GM19455 (cell line): Measurements from ENCODE around the gene KIRREL1.

Experiments
- ATAC-seq: cut with Tn5 transposase; IDR thresholded peaks from one replicate; pipeline ENCODE4 v1.9.1; 2021; ENCODE audit not compliant: unreplicated experiment

Gene KIRREL1

DNA sequence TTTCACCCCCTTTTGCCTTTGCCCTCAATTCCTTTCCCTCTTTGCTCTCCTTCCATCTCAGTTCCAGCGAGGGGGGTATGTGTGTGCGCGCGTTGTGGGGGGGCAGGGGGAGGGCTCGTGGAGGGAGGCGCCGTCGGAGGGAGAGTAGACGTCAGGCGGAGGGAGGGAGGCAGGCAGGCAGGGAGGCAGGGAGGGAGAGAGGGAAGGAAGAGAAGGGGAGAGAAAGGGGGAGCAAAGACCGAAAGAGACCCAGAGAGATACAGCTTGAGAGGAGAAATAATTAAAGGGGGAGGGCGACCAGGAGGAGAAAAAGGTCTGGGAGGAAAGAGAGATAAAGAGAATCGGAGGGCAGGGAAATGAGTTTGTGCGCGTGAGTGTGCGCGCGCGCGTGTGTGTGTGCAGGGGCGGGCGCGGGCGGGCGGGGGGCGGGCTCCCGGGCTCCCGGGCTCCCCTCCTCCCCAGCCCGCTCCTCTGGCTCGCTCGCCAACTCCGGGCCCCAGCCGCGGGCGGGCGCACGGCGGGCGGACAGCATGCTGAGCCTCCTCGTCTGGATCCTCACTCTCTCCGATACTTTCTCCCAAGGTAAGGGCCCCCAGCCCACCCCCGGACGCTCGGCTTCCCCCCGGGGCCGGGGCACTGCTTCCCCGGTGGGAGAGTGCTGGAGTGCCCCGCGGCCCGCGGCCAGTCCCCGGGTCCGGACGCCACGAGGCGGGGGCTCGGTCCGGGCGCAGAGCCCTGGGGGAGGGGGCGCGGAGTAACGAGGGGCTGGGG, at the start of gene KIRREL1:
Gene KIRREL1, plus strand, starts transcription at position 499 of the 771 bp plus-strand sequence. Its CDS starts 32 bp downstream, at position 531.
- no peak for ATAC-seq

DNA sequence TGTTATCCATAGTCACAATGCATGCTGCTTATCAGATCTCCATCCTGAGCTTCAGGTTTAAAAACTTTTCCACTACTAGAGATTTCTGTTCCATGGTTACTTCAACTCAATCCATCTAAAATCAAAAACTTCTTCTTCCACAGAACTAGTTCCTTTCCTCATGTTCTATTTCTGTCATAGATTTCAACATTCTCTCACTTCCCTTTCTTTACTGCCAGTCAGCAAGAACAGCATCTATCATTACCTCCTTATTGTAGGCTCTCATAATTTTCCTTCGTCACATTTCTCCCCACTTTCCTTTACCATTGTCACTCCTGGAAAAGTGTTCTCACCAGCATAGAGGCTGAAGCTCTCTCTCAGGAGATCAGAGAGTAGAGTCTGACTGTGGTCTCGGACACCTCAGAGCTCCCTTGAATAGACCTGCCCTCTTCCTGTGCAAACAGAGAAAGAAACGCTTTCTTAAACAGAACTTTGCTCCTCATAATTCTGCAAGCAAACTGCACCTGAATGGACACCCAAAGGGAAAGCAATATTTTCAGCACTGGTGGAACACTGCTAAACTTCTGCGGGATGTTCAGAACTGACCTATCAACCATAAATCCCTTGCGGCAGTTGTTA, 48.7 kb upstream of the KIRREL1 start:
- no peak for ATAC-seq

DNA sequence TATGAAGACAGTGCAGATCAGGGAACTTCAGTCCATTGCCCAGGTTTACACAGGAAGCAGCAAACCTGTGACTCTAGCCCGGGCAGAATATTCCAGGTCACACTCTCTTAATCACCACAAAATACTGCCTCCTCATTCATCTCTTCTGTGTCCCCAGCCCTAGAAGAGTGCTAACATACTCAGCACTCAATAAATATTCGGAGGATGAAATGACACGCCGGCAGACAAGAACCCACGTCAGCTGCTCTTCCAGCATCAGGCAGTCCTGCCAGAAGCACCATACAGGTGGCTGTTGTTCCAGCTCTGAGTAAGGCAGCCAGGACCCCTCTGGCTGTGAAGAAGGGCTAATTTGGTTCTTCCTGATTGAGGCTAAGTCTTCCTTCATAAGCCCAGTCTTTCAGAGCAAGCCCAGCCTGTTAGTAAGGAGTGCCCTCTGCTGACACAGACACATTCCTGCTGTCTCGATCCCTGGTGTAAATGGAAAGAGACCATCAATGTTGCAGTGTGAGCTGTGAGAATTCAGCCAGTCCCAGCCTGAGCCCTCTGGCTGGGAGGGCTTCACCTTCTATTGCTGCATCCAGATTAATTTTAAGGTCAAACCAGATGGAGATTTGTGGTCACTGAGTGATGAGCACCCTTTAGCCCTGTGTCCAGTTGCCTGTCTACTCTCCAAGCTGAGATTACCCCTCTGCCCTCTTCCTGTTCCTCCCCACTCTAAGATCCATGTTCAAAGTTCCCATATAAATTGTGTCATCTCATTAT, 45.0 kb upstream of the KIRREL1 start:
- no peak for ATAC-seq

- ATAC-seq = no peak
These were observed 44.4 kb upstream of the KIRREL1 start for GRCh38 chr1:157949074-157949354.

GRCh38 chr1:157951230-157951629, 42.2 kb upstream of the KIRREL1 start:
- no peak for ATAC-seq

- ATAC-seq = no peak
These were observed 40.8 kb upstream of the KIRREL1 start for GRCh38 chr1:157952601-157953000.

DNA sequence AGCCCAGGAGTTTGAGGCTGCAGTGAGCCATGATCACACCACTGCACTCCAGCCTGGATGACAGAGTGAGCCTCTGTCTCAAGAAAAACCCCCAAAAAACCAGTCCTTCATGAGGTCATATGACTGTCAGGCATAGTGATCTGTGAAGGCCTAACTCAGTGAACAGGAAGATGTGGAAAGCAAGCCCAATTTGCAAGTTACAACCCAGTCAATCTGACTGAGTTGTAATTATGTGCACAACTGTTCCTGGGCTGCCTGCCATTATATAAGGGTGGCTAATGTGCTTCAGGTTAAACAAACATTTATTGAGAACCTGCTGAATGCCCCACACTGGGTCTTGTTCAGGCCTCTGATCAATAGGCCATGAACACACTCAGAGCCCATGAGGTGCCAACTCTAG, 38.2 kb upstream of the KIRREL1 start:
- ATAC-seq = no peak

- no peak for ATAC-seq
These were observed 37.6 kb upstream of the KIRREL1 start for GRCh38 chr1:157955857-157956256.

GRCh38 chr1:157956732-157957131, 36.7 kb upstream of the KIRREL1 start:
- no peak for ATAC-seq

- no peak for ATAC-seq
These were observed 35.2 kb upstream of the KIRREL1 start for GRCh38 chr1:157958263-157958662.

- ATAC-seq = no peak
These were observed 33.7 kb upstream of the KIRREL1 start for GRCh38 chr1:157959750-157960149.

- no peak for ATAC-seq
These were observed 32.7 kb upstream of the KIRREL1 start for GRCh38 chr1:157960773-157961172.

DNA sequence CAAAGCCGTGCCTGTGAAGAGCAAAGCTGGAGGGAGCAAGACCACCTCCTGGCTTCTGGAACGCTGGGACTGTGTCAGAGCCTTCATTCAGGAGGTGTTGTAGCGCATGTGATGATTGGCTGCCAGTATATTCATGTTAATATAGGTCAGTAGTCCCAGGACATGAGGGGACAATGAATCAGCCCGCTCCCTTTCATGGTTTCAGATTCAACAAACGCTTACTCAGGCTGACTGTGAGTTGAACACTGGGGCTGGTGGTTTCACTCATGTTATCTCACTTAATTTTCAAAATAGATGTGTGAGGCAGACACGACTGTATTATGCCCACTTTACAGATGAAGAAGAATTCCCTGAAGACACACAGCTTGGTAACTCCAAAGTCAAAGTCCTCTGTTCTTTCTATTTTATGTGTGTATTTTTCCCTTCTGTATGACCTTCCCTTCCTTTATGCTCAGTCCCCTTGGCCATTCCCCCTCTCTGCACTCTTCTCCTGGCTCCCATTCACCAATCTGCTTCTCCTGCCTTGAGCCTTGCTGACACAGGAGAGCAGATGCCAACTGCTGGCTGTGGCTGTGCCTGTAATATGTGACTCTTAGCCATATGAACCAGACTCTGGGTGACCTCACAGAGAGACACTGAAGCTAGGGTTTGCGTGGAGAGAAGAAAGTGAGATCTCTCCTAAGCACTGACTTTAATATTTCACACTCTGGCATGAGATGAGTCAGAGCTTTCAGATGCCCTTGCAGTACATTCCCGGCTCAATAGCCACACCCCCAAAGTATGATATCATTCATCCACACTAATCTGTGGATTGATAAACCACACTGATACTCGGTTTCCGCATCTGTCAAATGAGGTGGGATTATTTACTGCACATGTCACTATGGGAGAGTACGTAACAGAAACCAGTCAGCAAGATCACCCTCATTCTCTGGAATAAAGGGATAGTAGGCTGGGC, 31.4 kb upstream of the KIRREL1 start:
- ATAC-seq = no peak

- ATAC-seq = peak; percentile 64
These were observed 29.7 kb upstream of the KIRREL1 start for GRCh38 chr1:157963713-157964112.

DNA sequence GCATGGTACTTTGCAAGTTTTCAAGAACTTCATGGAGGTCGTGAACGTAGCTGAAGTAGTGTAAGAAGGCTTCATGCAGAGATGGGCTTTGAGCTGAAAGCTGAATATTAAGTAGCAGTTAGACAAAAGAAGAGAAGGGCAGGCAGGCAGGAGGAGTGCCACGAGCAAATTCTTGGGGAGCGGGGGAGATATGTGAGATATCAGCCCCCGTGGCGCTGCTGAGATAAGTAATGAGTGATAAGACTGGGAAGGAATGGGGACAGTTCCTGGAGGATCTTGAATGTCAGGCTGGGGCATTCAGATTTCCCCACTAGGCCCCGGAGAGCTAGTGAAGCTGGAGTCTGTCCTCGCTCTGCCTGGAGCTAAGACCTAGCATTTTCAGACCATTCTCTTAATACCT, 27.9 kb upstream of the KIRREL1 start:
- no peak for ATAC-seq

DNA sequence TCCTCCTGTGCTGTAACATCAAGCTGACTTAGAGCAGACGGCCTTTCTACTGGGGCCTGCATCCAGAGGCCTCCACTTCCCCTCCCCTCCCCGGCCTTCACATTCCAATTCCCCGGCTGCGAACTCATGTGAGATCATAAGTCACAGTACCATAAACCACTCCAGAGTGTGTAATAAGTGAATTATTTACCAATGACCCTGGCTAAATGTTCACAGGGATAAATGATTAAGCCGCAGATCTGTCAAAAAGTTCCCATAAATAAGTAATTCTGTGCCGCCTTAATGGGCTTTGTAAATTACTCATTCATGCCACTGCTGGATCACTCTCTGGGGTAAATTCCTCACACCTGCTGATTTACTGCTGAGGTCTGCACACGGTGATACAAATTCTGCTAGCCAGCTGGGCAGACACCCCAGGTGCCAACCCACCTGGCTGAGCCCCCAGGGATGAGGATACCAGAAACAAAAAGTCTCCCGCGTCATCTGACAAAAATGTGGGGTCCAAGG, 27.4 kb upstream of the KIRREL1 start:
- ATAC-seq = no peak

DNA sequence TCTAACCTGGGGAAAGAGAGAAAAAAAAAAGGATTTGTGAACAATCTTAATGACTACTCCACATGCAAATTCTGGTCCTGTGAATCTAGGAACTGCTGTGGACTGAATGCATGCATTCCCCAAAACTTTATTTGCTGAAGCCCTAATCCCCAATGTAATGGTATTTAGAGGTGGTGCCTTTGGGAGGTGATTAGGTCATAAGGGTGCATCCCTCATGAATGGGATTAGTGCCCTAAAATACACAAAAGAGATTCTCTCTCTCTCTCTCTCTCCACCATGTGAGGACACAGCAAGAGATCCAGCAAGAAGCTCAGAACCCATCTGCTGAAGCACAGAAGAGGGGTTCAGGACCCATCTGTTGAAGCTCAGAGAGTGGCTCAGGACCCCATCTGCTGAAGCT, 26.2 kb upstream of the KIRREL1 start:
- no peak for ATAC-seq

DNA sequence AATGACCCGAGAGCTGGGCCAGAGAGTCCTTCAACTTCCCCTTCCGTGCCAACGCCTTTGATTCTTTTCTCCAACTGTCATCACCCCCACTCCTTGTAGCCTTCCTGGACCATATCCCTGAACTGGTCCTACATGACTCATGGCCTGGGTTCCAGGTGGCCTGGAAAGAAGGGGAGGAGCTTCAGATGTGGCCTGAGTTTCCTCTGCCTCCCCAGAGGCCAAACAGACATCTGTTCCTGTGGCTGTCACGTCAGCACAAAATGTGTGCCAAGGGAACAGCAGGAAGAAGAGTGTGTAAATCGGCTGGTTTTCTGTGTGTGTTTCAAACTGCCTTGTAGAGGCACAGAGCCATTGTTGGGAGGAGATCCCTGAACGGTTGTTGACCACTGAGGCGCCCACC, 24.9 kb upstream of the KIRREL1 start:
- ATAC-seq = no peak

GRCh38 chr1:157968946-157969345, 24.5 kb upstream of the KIRREL1 start:
- ATAC-seq = no peak

- ATAC-seq = no peak
These were observed 23.6 kb upstream of the KIRREL1 start for GRCh38 chr1:157969697-157970485.
